Right atrium auricular region (tissue), 2 donors: ENCODE results near the gene ARL16. TPM values are rescaled to one million over a fixed set of nuclear protein-coding genes. Genes with fewer than 3 reads are reported as not detected.

Source experiments
- DNase-seq: peaks from one replicate; pipeline ENCODE4 v3.0.0-alpha.2; 2019; ENCODE audit warnings: low spot score
- H3K27ac ChIP-seq, 2 donors: fragments of 200-600 bp; sonication (generic); 1 replicate in 1 of 2; 2 replicates in 1 of 2; pipeline ENCODE4 v1.5.1; 2016 to 2019
- H3K27me3 ChIP-seq, 2 donors: fragments of 200-600 bp; sonication (generic); one replicate each; pipeline versions ENCODE4 v1.5.1 to v1.6.0; 2017 to 2019
- H3K36me3 ChIP-seq: fragments of 200-600 bp; sonication (generic); one replicate; pipeline ENCODE4 v1.5.1; 2016
- H3K4me1 ChIP-seq, 2 donors: fragments of 200-600 bp; sonication (generic); one replicate each; pipeline versions ENCODE4 v1.5.1 to v1.6.0; 2017 to 2019
- H3K4me3 ChIP-seq, 2 donors: fragments of 200-600 bp; sonication (generic); 1 replicate in 1 of 2; 2 replicates in 1 of 2; pipeline ENCODE4 v1.5.1; 2017 to 2019; ENCODE audit warnings: mild to moderate bottlenecking in 1 of 2, moderate library complexity in 1 of 2
- H3K9me3 ChIP-seq, 2 donors: fragments of 200-600 bp; sonication (generic); one replicate each; pipeline ENCODE4 v1.5.1; 2019
- CTCF ChIP-seq, 2 donors: fragments of 200-600 bp; sonication (generic); IDR thresholded peaks; one replicate each; pipeline ENCODE4 v1.5.1; 2019; ENCODE audit warnings: antibody characterized with exemption in 2 of 2
- total RNA-seq, 2 donors: library from RNA; depleted of rRNA; stranded (reverse); fragments of >200 nt; gene quantifications; one replicate each; pipeline ENCODE4 v1.1.0, GENCODE V29; 2016

Gene ARL16
- total RNA-seq, 2 donors from 2014 or later = 20.3 to 22.2 TPM

- no peak for TF ChIP-seq CTCF (IDR thresholded peaks at IDR 0.05)
- H3K36me3 ChIP-seq = no peaks in the 10 kb centered on the region
- H3K27ac ChIP-seq = peak overlapping the region in 1 of 2 donors; percentile 48
- H3K4me1 ChIP-seq = peaks cover 0 to 35% of the 10 kb centered on the region in 2 donors
- no peak for DNase-seq
- no peaks in the 10 kb centered on the region for H3K27me3 ChIP-seq
- H3K9me3 ChIP-seq = no peaks in the 10 kb centered on the region
- H3K4me3 ChIP-seq = peak overlapping the region; percentile 67 to 91
Measured at GRCh38 chr17:81713004-81713555, 29.5 kb upstream of the ARL16 start.

DNA sequence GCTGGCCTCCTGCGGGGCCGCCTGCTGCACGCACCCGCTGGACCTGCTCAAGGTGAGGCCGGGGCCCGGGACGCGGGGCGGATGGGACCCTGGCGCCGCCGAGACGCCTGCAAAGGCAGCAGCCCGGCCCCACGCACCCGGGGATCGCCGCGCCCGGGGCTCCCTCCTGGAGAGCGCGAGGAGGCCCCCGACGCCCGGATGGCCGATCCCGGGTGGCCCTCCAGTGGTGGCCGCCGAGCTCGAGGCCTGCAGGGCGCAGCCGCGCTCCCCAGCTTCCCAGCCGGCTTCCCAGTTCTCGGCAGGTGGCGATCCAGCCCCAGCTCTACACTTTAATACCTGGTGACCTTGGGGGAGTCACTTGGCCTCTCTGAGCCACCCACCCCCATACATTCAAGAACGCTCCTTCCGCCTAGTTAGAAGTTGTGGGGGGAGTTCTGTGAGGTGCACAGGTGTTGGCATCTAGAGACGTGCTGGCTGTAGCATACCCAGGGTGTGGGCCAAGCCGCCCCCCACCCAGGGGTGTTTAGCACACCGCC, 28.9 kb upstream of the ARL16 start:
- H3K4me3 ChIP-seq = peak overlapping the region; percentile 67 to 91
- H3K4me1 ChIP-seq = peaks cover 0 to 35% of the 10 kb centered on the region in 2 donors
- H3K36me3 ChIP-seq = peaks cover 5% of the 10 kb centered on the region
- no peaks in the 10 kb centered on the region for H3K27me3 ChIP-seq
- no peaks in the 10 kb centered on the region for H3K9me3 ChIP-seq
- peak overlapping the region; percentile 32 to 48 for H3K27ac ChIP-seq
- TF ChIP-seq CTCF (IDR thresholded peaks at IDR 0.05) = peak in 1 of 2 donors; percentile 27
- no peak for DNase-seq

DNA sequence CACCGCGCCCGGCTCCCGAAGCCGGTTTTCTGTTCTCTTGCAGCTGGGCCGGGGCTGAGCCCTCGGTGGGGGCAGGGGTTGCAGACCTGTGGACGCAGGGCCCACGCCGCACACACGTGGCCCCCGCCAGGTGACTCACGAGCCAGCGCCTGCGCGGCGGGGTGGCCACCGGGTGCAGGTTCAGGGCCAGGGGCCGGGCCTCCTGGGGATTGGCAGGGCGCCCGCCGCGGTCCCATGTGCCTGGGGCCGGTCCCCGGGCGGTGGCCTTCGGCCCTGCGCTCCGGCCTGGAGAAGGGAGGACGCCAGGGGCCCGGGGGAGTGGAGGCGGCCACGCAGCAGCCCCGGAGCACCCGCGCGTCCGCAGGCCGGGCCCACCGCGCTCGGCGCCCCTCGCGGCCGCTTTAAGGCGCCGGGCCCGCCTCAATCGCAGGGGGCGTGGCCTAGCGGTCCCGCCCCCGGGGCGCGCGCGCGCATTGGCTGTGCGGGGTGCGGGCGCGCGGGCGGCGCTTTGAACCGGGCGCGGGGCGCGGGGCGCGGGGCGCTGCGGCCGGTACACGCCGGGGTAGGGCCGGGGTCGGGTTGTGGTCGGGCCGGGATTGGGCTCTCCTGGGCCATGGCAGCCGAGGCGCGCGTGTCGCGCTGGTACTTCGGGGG, 28.3 kb upstream of the ARL16 start, which contains the start of gene SLC25A10:
SLC25A10 (plus strand) TSS at position 471 of the 654 bp plus-strand sequence; CDS start at position 614, 143 bp downstream.
- Histone ChIP-seq H3K36me3 (peaks cover 11% of the 10 kb centered on the region), H3K4me1 (peaks cover 0 to 35% of the 10 kb centered on the region in 2 donors), H3K9me3 (no peaks in the 10 kb centered on the region), H3K27ac (peak within 1 kb of the TSS; percentile 48 to 66), H3K4me3 (peak within 1 kb of the TSS; percentile 67 to 91), H3K27me3 (no peaks in the 10 kb centered on the region)
- no peak for DNase-seq
- no peak for TF ChIP-seq CTCF (IDR thresholded peaks at IDR 0.05)

GRCh38 chr17:81710514-81711308, 27.1 kb upstream of the ARL16 start:
- no peak for DNase-seq
- peaks cover 23% of the 10 kb centered on the region for H3K36me3 ChIP-seq
- TF ChIP-seq CTCF (IDR thresholded peaks at IDR 0.05) = no peak
- peaks cover 0 to 35% of the 10 kb centered on the region in 2 donors for H3K4me1 ChIP-seq
- no peak overlapping the region for H3K27ac ChIP-seq
- H3K27me3 ChIP-seq = no peaks in the 10 kb centered on the region
- peak overlapping the region in 1 of 2 donors; percentile 91 for H3K4me3 ChIP-seq
- no peaks in the 10 kb centered on the region for H3K9me3 ChIP-seq

DNA sequence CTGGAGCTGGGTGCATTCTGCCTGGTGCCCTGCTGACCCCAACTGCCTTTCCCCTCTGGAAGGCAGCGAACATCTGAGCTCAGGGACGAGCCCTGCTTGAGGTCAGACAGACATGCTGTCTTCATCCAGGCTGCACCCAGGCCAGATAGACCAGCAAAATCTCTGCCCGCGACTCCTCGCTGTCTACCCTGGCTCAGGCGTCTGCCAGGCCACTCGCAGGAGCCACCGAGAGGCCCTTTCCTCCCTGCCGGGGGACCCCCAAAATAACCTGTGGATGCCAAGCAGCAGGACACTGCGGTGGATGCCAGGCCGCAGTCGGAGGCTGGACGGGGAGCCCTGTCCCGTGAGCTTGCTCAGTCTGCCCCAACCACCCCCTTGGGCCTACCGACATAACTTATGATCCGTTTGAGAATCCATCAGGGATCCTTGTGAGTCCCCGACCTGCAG, 25.2 kb upstream of the ARL16 start:
- no peaks in the 10 kb centered on the region for H3K27me3 ChIP-seq
- peaks cover 37% of the 10 kb centered on the region for H3K36me3 ChIP-seq
- no peak overlapping the region for H3K27ac ChIP-seq
- no peak for DNase-seq
- H3K9me3 ChIP-seq = no peaks in the 10 kb centered on the region
- peaks cover 0 to 43% of the 10 kb centered on the region in 2 donors for H3K4me1 ChIP-seq
- TF ChIP-seq CTCF (IDR thresholded peaks at IDR 0.05) = no peak
- H3K4me3 ChIP-seq = no peak overlapping the region
